Measurements from ENCODE around the gene KCTD19.

KCTD19 gene

DNA sequence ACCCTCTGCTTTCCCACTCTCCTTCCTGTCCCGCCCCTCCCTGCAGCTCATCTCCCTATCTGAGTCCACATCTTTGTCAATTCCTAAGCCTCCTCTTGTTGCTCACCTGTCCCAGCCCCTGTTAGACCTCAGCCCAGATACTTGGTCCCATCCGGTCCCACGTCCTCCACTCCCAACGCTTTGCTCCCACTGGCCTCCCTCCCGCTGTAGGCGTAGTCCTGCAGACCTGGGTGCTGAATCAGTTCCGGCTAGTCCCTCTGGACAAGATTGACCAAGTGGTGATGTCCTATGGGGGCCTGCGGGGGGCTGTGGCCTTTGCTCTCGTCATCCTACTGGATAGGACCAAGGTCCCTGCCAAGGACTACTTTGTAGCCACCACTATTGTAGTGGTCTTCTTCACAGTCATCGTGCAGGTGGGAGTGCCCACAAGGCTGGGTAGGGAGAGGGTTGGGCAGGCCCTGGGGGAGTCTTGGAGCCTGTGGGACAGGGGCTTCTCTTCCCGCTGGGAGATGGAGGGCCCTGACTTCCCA is 69.8 kb downstream of the KCTD19 start:
- Histone ChIP-seq H3K4me1 (ENCODE audit: insufficient read depth, low read length) (no peaks in the 10 kb centered on the region), H3K27ac (ENCODE audit: low read depth, low read length) (no peak overlapping the region), H3K9ac (ENCODE audit: low read depth, low read length) (no peak overlapping the region), H3K36me3 (ENCODE audit: insufficient read depth, low read length) (peaks cover 3% of the 10 kb centered on the region; the same call in 1 of the 2 replicates), H3K4me3 (ENCODE audit: low read length) (no peak overlapping the region), H3K27me3 (ENCODE audit: insufficient read depth, low read length) (no peaks in the 10 kb centered on the region), H3K9me3 (ENCODE audit: insufficient read depth, low read depth, low read length) (no peaks in the 10 kb centered on the region)
- WGBS = 93% methylated on average over 11 of the region's 11 CpGs

- Histone ChIP-seq H3K9ac (ENCODE audit: low read depth, low read length) (no peak overlapping the region), H3K9me3 (ENCODE audit: insufficient read depth, low read depth, low read length) (no peaks in the 10 kb centered on the region), H3K36me3 (ENCODE audit: insufficient read depth, low read length) (peaks cover 3% of the 10 kb centered on the region; the same call in 1 of the 2 replicates), H3K27me3 (ENCODE audit: insufficient read depth, low read length) (peaks cover 4% of the 10 kb centered on the region), H3K4me3 (ENCODE audit: low read length) (no peak overlapping the region), H3K27ac (ENCODE audit: low read depth, low read length) (no peak overlapping the region), H3K4me1 (ENCODE audit: insufficient read depth, low read length) (no peaks in the 10 kb centered on the region)
- WGBS = 94% methylated on average over 17 of the region's 17 CpGs
Observed at GRCh38 chr16:67255553-67256221, 70.9 kb downstream of the KCTD19 start.

DNA sequence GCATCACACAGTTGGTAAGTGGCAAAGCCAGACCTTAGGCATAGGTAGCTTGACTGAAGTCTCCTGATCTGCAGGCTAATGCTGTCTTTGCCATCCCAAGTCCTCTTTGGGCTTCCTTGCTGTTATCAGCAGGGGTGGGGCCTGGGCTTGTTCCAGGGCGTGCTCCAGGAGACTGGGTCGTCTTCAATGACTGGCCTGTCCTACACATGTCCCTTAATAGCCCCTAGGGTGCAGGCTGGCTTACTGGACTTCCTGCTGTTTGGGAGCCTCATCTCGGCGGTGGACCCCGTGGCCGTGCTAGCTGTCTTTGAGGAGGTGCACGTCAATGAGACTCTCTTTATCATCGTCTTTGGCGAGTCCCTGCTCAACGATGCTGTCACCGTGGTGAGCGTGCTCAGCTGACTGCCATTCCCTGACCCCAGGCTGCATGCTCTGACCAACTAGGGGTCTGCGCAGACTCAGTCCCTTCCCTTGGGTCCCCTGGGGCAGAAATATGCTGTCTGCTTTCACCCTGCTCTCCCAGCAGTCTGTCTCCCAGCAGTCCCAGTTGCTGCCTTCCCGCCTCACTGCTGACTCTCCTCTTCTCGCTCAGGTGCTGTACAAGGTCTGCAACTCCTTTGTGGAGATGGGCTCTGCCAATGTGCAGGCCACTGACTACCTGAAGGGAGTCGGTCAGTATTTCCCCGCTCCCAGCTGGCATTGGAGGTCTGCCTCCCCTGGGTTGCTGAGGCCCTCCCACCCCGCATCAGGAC is 71.6 kb downstream of the KCTD19 start:
- Histone ChIP-seq H3K4me1 (ENCODE audit: insufficient read depth, low read length) (no peaks in the 10 kb centered on the region), H3K9me3 (ENCODE audit: insufficient read depth, low read depth, low read length) (no peaks in the 10 kb centered on the region), H3K27me3 (ENCODE audit: insufficient read depth, low read length) (peaks cover 11% of the 10 kb centered on the region), H3K9ac (ENCODE audit: low read depth, low read length) (no peak overlapping the region), H3K36me3 (ENCODE audit: insufficient read depth, low read length) (peaks cover 3% of the 10 kb centered on the region; the same call in 1 of the 2 replicates), H3K4me3 (ENCODE audit: low read length) (no peak overlapping the region), H3K27ac (ENCODE audit: low read depth, low read length) (no peak overlapping the region)
- WGBS = 93% methylated on average over 18 of the region's 18 CpGs

- Histone ChIP-seq H3K4me1 (ENCODE audit: insufficient read depth, low read length) (peaks cover 11% of the 10 kb centered on the region), H3K9me3 (ENCODE audit: insufficient read depth, low read depth, low read length) (no peaks in the 10 kb centered on the region), H3K27ac (ENCODE audit: low read depth, low read length) (no peak overlapping the region), H3K4me3 (ENCODE audit: low read length) (no peak overlapping the region), H3K36me3 (ENCODE audit: insufficient read depth, low read length) (peaks cover 3% of the 10 kb centered on the region; the same call in 1 of the 2 replicates), H3K27me3 (ENCODE audit: insufficient read depth, low read length) (peaks cover 32% of the 10 kb centered on the region), H3K9ac (ENCODE audit: low read depth, low read length) (no peak overlapping the region)
- WGBS = 88% methylated on average over 4 of the region's 4 CpGs
Observed at GRCh38 chr16:67252609-67253497, 73.7 kb downstream of the KCTD19 start.

- Histone ChIP-seq H3K27ac (ENCODE audit: low read depth, low read length) (no peak overlapping the region), H3K9ac (ENCODE audit: low read depth, low read length) (no peak overlapping the region), H3K9me3 (ENCODE audit: insufficient read depth, low read depth, low read length) (no peaks in the 10 kb centered on the region), H3K4me3 (ENCODE audit: low read length) (0 out of 2 replicates have a peak overlapping the region, but pooled peaks have one; percentile 93), H3K36me3 (ENCODE audit: insufficient read depth, low read length) (peaks cover under 1% of the 10 kb centered on the region; the same call in 1 of the 2 replicates), H3K27me3 (ENCODE audit: insufficient read depth, low read length) (peaks cover 35% of the 10 kb centered on the region), H3K4me1 (ENCODE audit: insufficient read depth, low read length) (peaks cover 23% of the 10 kb centered on the region)
- WGBS = 88% methylated on average over 3 of the region's 4 CpGs
Observed at GRCh38 chr16:67250045-67250327, 76.6 kb downstream of the KCTD19 start.

- Histone ChIP-seq H3K9me3 (ENCODE audit: insufficient read depth, low read depth, low read length) (no peaks in the 10 kb centered on the region), H3K36me3 (ENCODE audit: insufficient read depth, low read length) (no peaks in the 10 kb centered on the region), H3K27ac (ENCODE audit: low read depth, low read length) (no peak overlapping the region), H3K27me3 (ENCODE audit: insufficient read depth, low read length) (peaks cover 35% of the 10 kb centered on the region), H3K4me3 (ENCODE audit: low read length) (peak overlapping the region; percentile 93), H3K4me1 (ENCODE audit: insufficient read depth, low read length) (peaks cover 28% of the 10 kb centered on the region), H3K9ac (ENCODE audit: low read depth, low read length) (peak overlapping the region; percentile 66)
- 14% methylated on average over 21 of the region's 22 CpGs for WGBS
Observed at GRCh38 chr16:67249178-67250044, 77.1 kb downstream of the KCTD19 start.

DNA sequence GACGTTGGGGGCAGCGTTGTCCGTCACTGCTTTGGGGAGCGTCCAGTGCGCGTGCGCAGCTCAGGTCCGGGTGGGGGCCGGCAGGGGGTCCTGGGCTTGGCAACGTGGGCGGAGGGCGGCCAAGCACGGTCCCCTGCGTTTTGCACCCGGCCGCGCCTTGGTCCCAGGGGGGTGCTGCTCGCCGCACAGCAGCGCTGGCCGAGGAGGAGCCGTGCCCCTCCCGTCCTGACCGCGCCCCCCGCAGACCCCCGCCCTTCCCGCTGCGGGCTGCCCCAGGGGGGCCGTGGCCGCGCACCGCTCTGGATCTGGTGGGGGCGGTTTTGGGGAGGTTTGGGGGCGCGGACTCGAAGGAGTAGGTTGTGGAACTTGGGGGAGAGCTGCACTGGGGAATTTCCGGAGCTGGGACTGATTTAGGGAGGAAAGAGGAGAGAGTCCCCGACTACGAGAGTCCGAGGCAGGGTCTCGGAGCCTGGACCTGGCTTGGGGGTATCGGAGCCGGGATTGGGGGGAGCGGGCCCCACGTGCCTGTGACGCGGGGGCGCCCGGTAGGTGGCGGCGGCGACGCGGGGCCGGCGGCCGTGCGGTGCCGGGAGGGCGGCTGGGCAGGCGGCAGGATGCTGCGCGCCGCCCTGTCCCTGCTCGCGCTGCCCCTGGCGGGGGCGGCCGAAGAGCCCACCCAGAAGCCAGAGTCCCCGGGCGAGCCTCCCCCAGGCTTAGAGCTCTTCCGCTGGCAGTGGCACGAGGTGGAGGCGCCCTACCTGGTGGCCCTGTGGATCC is 78.0 kb downstream of the KCTD19 start, which contains the start of gene SLC9A5:
SLC9A5 (plus strand) TSS at position 579 of the 777 bp plus-strand sequence; CDS start at position 615, 36 bp downstream.
- peaks cover 33% of the 10 kb centered on the region for H3K4me1 ChIP-seq (ENCODE audit: insufficient read depth, low read length)
- no peaks in the 10 kb centered on the region for H3K36me3 ChIP-seq (ENCODE audit: insufficient read depth, low read length)
- peaks cover 35% of the 10 kb centered on the region for H3K27me3 ChIP-seq (ENCODE audit: insufficient read depth, low read length)
- H3K9me3 ChIP-seq (ENCODE audit: insufficient read depth, low read depth, low read length) = no peaks in the 10 kb centered on the region
- H3K4me3 ChIP-seq (ENCODE audit: low read length) = peak within 1 kb of the TSS; percentile 93
- peak within 1 kb of the TSS; percentile 66 for H3K9ac ChIP-seq (ENCODE audit: low read depth, low read length)
- under 1% methylated on average over 75 of the region's 75 CpGs for WGBS
- no peak within 1 kb of the TSS for H3K27ac ChIP-seq (ENCODE audit: low read depth, low read length)

GRCh38 chr16:67248073-67248400 is 78.5 kb downstream of the KCTD19 start:
- Histone ChIP-seq H3K27ac (ENCODE audit: low read depth, low read length) (no peak overlapping the region), H3K9me3 (ENCODE audit: insufficient read depth, low read depth, low read length) (no peaks in the 10 kb centered on the region), H3K9ac (ENCODE audit: low read depth, low read length) (no peak overlapping the region), H3K36me3 (ENCODE audit: insufficient read depth, low read length) (no peaks in the 10 kb centered on the region), H3K4me1 (ENCODE audit: insufficient read depth, low read length) (peaks cover 33% of the 10 kb centered on the region), H3K4me3 (ENCODE audit: low read length) (peak overlapping the region; percentile 93), H3K27me3 (ENCODE audit: insufficient read depth, low read length) (peaks cover 35% of the 10 kb centered on the region)
- 9% methylated on average over 7 of the region's 7 CpGs for WGBS

- under 1% methylated on average over 60 of the region's 60 CpGs for WGBS
- H3K27ac ChIP-seq (ENCODE audit: low read depth, low read length) = peak within 1 kb of the TSS; percentile 93
- H3K9me3 ChIP-seq (ENCODE audit: insufficient read depth, low read depth, low read length) = no peaks in the 10 kb centered on the region
- H3K27me3 ChIP-seq (ENCODE audit: insufficient read depth, low read length) = peaks cover 35% of the 10 kb centered on the region
- H3K4me3 ChIP-seq (ENCODE audit: low read length) = peak within 1 kb of the TSS; percentile 93
- peaks cover 33% of the 10 kb centered on the region for H3K4me1 ChIP-seq (ENCODE audit: insufficient read depth, low read length)
- H3K9ac ChIP-seq (ENCODE audit: low read depth, low read length) = peak within 1 kb of the TSS; percentile 84
- H3K36me3 ChIP-seq (ENCODE audit: insufficient read depth, low read length) = no peaks in the 10 kb centered on the region
Observed at GRCh38 chr16:67247192-67248072, 79.1 kb downstream of the KCTD19 start, which contains the start of gene FHOD1. Gene FHOD1, minus strand, starts transcription at chr16:67247481. Its CDS starts 71 bp downstream, at chr16:67247410.
